Medulla oblongata (tissue), 1 donor: Measurements from ENCODE around the gene FOSL2.

Experiments
- DNase-seq: peaks from one replicate; pipeline ENCODE4 v3.0.0-alpha.2; 2015; ENCODE audit errors: extremely low spot score

Gene FOSL2

GRCh38 chr2:28432362-28432761 lies 39.7 kb downstream of the FOSL2 start:
- no peak for DNase-seq

- no peak for DNase-seq
These were observed 40.6 kb downstream of the FOSL2 start for GRCh38 chr2:28433215-28433614.

DNA sequence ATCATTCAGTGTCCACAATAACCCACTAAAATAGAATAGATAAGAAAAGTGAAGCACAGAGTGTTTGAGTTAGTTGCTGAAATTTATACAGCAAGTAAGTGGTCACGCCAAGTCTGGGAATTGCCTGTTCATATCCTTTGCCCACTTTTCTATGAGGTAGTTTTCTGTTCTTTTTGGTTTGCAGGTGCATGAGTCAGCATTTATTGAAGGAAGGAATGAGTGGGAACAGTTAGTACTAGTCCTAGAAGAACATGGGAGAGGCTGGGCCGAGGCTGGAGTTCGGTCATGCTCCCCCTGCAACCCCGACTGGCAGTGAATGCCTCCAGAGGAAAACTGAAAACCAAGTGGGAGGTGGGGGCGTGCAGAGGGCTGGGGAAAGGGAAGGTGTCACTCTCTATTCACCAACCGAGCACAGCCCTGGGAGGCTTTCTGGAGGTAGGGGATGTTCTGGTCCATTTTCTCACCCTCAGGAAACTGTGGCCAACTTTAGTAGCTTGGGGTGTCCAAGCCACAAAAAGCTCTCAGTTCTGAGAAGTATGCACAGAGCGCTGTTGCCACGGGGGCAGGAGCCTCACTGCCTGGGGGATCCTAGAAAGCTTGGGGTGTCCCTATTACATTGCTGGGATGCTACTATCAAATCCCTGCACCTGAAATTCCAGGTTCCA lies 41.4 kb downstream of the FOSL2 start:
- no peak for DNase-seq

- no peak for DNase-seq
These were observed 41.9 kb downstream of the FOSL2 start for GRCh38 chr2:28434600-28434989.

GRCh38 chr2:28435241-28435640 lies 42.6 kb downstream of the FOSL2 start:
- DNase-seq = no peak

DNA sequence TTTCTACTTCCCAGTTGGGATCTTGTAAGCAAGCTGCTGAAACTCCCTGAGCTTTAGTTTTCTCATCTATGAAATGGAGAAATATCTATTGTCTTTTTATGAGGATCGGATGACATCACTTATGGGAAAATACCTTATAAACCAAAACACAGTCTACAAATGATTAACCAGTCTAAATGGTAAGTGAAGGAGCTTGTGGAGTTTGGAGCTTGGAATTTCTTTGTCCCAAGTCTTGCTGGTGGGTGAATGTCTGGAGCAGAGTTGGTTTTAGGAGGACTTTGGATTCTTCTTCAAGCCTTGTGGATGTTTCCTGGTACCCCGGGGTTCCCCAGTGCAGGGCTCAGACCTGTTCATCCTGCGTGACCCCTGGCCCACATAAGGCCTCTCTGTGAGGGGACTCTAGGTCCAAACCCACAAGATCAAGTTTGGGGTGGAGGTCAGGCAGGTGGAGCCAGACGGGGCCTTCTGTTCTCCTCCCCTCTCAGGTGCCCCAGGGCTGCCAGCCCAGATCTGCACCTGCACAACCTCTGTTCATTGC lies 43.2 kb downstream of the FOSL2 start:
- no peak for DNase-seq

DNA sequence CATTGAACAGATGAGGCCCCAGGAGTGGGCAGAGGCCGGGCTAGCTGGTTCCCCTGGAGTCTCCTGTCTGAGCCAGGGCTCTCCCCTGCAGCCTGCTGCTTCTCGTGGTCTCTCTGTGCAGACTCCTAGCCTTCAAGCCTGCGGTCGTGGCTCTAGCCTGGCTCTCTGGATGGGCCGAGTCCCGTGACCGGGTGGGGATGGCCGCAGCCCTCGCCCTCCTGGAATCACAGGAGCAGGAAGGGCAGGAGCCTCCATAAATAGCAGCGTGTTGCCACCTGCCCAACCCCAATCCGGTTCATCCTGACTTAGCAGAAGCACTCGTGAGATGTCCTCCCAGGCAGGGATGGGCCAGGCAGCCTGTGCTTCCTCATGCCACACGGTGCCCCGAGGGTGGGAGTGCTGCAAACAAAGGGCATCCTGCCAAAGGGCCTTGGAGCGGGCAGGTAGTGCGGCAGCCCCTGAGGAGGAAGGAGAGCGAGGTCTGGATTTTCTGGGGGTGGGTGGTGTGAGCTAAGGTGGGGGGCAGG lies 43.9 kb downstream of the FOSL2 start:
- DNase-seq = no peak

DNA sequence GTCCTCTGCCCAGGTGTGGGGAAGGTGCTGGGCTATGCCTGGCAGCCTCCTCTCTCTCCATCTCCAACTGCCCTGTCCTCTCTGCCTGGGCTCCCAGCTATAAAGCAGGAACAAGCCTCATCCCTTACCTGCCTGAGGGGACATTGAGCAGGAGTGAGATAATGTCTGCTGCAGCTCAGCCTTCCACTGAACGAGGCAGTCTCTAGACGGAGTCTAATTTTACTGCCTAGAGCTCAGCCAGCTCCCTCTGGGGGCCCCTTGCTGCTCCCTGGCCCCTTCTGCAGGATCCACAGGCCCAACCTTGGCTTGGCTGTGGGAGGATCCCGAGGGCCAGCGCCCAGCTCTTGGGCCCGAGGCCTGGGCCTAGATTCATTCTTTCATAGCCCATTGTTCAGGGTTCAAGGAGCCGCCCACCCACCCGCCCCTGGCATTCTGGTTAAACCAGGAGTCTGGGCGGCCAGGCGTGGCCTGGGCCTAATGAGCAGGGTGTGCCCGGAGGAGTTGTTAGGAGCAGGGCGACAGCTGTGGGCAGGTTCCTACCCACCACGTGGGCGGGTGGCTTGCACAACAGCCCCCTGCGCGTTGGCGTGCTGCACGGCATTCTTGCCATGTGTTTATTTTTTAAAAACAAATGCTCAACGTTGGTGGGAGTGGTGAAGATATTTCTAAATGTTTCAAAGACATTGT lies 44.6 kb downstream of the FOSL2 start:
- DNase-seq = no peak

DNA sequence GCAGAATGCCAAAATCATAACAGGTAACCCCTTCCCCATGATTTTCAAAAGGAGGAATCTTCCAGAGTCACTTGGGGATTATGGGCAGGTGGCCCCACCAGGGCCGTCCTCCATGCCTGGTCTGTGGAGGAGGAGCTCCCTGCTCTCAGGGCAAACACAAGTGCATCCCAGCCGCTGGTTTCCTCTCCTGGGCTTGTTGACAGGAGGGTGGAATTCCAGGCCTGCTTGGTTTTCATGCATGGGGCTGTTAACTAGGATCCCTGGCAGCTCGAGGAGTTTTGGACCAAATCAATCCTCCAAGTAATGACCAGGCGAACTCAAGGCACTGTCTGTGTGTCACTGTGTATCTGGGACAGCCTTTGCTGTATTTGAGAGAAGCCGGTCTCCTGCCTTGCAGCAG lies 45.3 kb downstream of the FOSL2 start:
- no peak for DNase-seq

- DNase-seq = no peak
These were observed 45.9 kb downstream of the FOSL2 start for GRCh38 chr2:28438532-28439063.

GRCh38 chr2:28439127-28439526 lies 46.5 kb downstream of the FOSL2 start:
- DNase-seq = no peak

- DNase-seq = no peak
These were observed 47.1 kb downstream of the FOSL2 start for GRCh38 chr2:28439763-28440162.

GRCh38 chr2:28442328-28442727 lies 49.7 kb downstream of the FOSL2 start:
- DNase-seq = no peak

- DNase-seq = no peak
These were observed 52.3 kb downstream of the FOSL2 start for GRCh38 chr2:28444956-28445355.

DNA sequence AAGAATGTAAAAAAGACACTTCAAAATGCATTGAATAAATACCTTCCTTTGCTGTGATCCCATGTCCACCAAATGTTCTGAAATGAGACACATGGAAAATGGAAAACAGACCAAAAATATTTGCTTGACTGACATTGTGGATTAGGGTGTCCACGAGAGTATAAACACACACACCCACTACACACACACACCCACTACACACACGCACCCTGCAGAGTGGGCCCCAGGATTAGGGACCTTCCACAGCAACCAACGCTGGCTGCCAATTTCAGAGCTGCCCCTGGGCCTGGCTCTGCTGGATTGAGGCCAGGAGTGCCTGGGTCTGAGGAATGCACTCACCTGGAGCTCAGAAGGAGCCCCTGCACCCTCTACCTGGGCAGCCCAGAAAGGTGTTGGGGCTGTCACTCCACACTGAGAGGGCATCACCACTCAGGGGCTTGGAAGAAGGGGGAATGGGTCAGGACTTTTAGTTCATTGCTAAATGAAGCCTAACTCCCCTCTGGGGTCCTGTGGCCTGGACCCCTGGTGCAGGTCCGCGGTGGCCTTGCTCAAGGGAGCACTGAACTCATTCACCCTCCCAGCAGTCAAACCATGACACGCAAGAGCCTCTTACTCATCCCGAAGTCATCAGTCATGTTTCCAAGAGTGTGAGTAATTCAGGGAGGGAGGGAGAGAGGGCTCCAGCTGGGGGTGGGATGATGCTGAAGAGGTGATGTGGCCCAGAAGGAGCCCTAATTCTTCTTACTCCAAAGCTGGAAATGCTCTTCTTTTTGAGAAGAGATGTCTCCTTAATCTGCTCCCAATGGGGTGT lies 53.0 kb downstream of the FOSL2 start:
- no peak for DNase-seq

DNA sequence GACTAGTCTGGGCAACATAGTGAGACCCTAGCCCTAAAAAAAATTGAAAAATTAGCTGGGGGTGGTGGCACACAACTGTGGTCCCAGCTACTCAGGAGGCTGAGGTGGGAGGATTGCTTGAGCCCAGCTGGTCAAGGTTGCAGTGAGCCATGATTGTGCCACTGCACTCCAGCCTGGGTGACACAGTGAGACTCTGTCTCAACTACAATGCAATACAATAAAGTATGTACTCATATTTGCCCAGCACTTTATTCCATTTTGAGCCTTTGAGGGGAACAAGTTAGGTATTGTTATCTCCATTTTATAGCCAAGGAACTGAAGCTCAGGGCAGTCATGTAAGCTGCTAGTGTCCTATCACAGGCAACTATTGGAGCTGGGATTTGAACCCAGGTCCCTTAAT lies 53.9 kb downstream of the FOSL2 start:
- DNase-seq = no peak

- DNase-seq = no peak
These were observed 54.4 kb downstream of the FOSL2 start for GRCh38 chr2:28447086-28447485.

DNA sequence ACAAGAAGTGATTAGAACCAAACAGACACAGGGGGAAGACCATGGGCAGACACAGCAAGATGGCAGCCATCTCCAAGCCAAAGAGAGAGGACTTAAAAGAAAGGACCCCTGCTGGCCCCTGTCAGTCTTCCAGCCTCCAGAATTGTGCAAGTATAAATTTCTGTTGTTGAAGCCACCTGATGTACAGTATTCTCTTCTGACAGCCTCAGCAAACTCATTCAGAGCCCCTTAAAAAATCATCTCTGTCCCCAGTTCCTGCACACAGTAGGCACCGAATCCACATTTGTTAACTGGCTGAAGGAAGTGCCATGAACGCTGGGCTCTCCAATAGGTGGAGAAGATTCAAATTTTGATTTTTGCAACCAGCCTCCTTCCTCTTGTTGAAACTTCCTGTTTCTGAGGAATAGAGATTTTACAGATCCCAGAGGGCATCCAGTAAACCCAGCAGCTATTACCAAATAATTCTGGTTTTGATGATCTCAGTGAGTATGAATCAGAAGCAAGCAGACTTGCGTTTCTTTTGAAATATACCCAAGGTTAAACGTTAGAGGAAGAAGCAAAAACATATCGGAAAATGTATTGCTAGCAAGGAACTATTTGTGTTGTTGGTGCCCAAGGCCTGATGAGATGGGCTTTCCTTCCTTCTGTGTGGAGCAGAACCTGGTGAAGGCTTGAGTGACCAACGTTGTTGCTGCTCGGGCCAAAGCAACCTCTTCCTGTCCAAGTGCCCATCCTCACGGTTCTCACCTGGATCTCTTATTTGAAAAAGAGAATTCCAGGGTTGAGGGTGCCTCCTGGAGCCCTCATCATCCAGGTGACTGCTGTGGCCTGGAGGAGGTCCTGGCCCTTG lies 55.5 kb downstream of the FOSL2 start:
- peak; percentile 14 for DNase-seq

DNA sequence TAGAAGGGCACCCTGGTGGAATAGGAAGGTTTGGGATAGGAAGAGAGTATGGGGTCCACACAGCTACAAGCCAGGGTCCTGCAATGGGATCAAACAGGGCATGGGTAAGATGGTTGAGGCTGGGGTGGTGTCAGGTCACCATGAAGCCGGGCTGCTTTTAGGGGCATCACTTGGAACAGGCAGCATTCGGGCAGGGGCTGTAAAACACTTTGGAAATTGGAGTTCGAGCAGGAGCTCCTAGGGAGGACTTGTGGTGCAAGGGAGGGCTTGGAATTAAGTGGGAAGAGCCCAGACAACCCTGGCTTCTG lies 56.1 kb downstream of the FOSL2 start:
- DNase-seq = no peak

DNA sequence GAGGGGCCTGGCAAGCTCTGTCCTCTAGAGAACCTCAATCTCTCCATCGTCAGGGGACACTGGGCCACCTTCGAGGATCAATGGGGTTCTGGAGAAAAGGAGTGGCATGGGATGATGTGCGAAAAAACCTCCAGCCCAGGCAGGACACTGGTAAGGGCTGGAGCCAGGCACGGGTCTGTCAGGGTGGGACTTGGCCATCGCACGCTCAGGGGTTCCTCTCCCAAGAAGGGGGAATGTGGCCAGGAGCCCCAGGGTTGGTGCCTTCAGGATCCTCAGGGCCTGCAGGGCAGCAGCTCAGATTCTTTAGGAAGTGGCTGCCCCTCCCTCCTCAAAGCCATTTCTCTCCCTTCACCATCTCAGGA lies 56.4 kb downstream of the FOSL2 start:
- DNase-seq = no peak
